ENCODE data around the gene GATA2.

The GATA2 gene

GRCh38 chr3:128455786-128456748, 36.9 kb downstream of the GATA2 start:
- DNase-seq = no peak

GRCh38 chr3:128455116-128455515, 37.9 kb downstream of the GATA2 start:
- no peak for DNase-seq

- DNase-seq = no peak
Measured at GRCh38 chr3:128454310-128454618, 38.7 kb downstream of the GATA2 start.

- DNase-seq = no peak
Measured at GRCh38 chr3:128453501-128454309, 39.3 kb downstream of the GATA2 start.

GRCh38 chr3:128452678-128453275, 40.2 kb downstream of the GATA2 start:
- DNase-seq = no peak

- no peak for DNase-seq
Measured at GRCh38 chr3:128452120-128452519, 40.9 kb downstream of the GATA2 start.

- no peak for DNase-seq
Measured at GRCh38 chr3:128449111-128449638, 43.8 kb downstream of the GATA2 start.

- DNase-seq = no peak
Measured at GRCh38 chr3:128448491-128448890, 44.5 kb downstream of the GATA2 start.

- peak; percentile 18 to 55 (median 40) for DNase-seq
Measured at GRCh38 chr3:128447561-128448013, 45.4 kb downstream of the GATA2 start.

GRCh38 chr3:128446821-128447220, 46.2 kb downstream of the GATA2 start:
- DNase-seq = peak; percentile 24 to 66 (median 54)

- no peak for DNase-seq
Measured at GRCh38 chr3:128445357-128445756, 47.6 kb downstream of the GATA2 start.

GRCh38 chr3:128443771-128444170, 49.2 kb downstream of the GATA2 start:
- no peak for DNase-seq

GRCh38 chr3:128442949-128443348, 50.1 kb downstream of the GATA2 start:
- DNase-seq = no peak

GRCh38 chr3:128442070-128442469, 50.9 kb downstream of the GATA2 start:
- no peak for DNase-seq

- DNase-seq = no peak
Measured at GRCh38 chr3:128439226-128439625, 53.8 kb downstream of the GATA2 start.

GRCh38 chr3:128438488-128439072, 54.4 kb downstream of the GATA2 start:
- DNase-seq = peak in 1 of 4 experiments; percentile 15

GRCh38 chr3:128436214-128436613, 56.8 kb downstream of the GATA2 start:
- DNase-seq = no peak

GRCh38 chr3:128435561-128435960, 57.4 kb downstream of the GATA2 start:
- no peak for DNase-seq

GRCh38 chr3:128435058-128435457, 57.9 kb downstream of the GATA2 start:
- DNase-seq = no peak

GRCh38 chr3:128434524-128434923, 58.5 kb downstream of the GATA2 start:
- no peak for DNase-seq

GRCh38 chr3:128433837-128434165, 59.2 kb downstream of the GATA2 start:
- no peak for DNase-seq

GRCh38 chr3:128432971-128433836, 59.8 kb downstream of the GATA2 start:
- peak in 1 of 4 experiments; percentile 12 for DNase-seq
